Measurements from ENCODE around the gene ZNF438. TPM values are rescaled to one million over a fixed set of nuclear protein-coding genes. Genes with fewer than 3 reads are reported as not detected.

The ZNF438 gene
- total and polyA plus RNA-seq, 2 of the 13 experiments (the other 11 are each of a cell fraction or from before 2014, with no cell fraction given), result 0.75 to 0.83 TPM

DNA sequence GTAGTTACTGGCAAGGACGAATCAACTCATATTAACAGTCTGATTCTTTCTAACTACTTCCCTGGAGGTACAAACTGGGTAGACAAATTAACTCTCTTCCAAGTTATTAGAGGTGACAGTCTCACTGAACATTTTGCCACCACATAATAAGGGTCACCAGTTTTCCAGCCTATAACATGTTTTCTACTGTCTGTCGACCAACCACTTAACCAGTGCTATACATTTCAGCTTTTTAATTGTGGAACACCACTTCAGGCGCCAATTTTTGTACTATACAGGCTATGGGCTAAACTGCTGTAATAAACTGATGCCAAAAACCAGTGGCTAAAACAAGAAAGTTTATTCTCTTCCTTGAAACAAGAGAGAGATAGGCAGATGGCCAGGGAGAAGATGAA lies 13.3 kb downstream of the ZNF438 start:
- H3K27me3 ChIP-seq (ENCODE audit: control insufficient read depth in 1 of 2, insufficient read depth in 2 of 2, low read length in 2 of 2), result no peaks in the 10 kb centered on the region
- peaks cover 30% of the 10 kb centered on the region for H3K4me1 ChIP-seq (ENCODE audit: insufficient read depth, low read length)
- peak overlapping the region; percentile 48 for H3K4me2 ChIP-seq (ENCODE audit: low read depth, low read length)
- WGBS (ENCODE audit: low lambda C conversion rate), result 41% methylated on average over 3 of the region's 3 CpGs
- in situ Hi-C loops (cut with HindIII; ENCODE audit: extremely low pct_ligation_motif_present, low pct_unique_long_range_greater_than_20kb) (no loop called here), intact Hi-C loops (cut with micrococcal nuclease; ENCODE audit: unreplicated experiment) (no loop called here)
- CTCF ChIA-PET (ENCODE audit: low intra/inter-chr PET ratio, low total read pairs), result no interaction called here
- H3K9me3 ChIP-seq (ENCODE audit: low read length), result no peaks in the 10 kb centered on the region
- H3K79me2 ChIP-seq (ENCODE audit: insufficient read depth, low read length), result no peaks in the 10 kb centered on the region
- DNase-seq (ENCODE audit: low spot score) (no peak), ATAC-seq (no peak; the same call in 2 of the 3 replicates), FAIRE-seq (no peak)
- no peaks in the 10 kb centered on the region for H3K36me3 ChIP-seq (replicated peaks in 1 of 2; ENCODE audit: control insufficient read depth in 1 of 2, insufficient read depth in 2 of 2, low read length in 2 of 2)
- no TSS peak for BruUV-seq (replicated peaks)
- H3K27ac ChIP-seq (ENCODE audit: extremely low read length, insufficient read depth, low read length), result peak overlapping the region; percentile 65
- H3K9ac ChIP-seq (ENCODE audit: insufficient read depth, low read depth, low read length), result 0 out of 2 replicates have a peak overlapping the region, but pooled peaks have one; percentile 5
- TF ChIP-seq ZNF333 (CRISPR knock-in tag; IDR thresholded peaks at IDR 0.05; ENCODE audit: borderline replicate concordance) (peak; percentile 58; the same call in 1 of the 2 replicates), ZBTB38 (CRISPR knock-in tag; IDR thresholded peaks at IDR 0.05) (no peak)
- H4K20me1 ChIP-seq (ENCODE audit: insufficient read depth, low read length), result no peaks in the 10 kb centered on the region
- no peak overlapping the region; a peak in 1 of 6 replicates for H3K4me3 ChIP-seq (replicated peaks in 1 of 3; ENCODE audit: insufficient read depth in 1 of 3, low read depth in 2 of 3, low read length in 3 of 3)
- no peak overlapping the region for H2AFZ ChIP-seq (ENCODE audit: low read length)
- POLR2A ChIA-PET, result no interaction called here

DNA sequence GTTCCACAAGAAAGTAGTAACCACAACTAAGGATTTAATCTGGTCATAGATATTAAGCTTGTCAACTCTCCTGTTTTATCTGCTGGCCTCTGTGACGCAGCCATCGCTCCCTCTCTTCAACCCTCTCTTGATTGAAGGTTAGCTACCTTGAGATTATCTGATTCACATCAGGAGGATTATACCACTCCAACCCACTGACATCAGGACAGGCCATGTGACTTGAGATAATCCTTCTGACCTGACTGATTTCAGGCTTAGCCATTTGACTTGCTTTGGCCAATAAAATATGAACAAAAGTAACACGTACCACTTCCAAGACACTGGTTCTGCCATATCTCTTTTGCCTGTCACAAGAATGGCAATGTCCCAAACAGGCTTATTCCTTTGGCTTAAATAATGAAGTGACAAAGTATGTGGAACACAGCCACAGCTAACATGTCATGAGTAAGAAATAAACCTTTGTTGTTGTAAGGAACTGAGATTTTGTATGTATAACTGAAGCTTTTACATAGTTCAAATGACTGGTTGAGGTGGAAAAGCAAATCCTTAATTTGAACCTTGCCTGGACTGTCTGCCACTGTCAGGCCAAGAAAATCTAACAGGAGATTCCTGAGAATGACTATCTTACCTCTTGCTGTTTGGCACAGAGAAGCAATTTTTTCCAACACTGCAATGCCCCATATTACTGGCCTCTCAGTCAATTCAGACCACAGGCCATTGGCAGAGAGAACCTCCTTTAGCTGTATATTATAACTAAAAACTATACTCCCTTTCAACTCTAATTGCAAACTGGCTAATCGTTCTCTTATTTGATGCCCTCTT lies 13.9 kb downstream of the ZNF438 start:
- BruUV-seq (replicated peaks), result no TSS peak
- FAIRE-seq, result no peak
- CTCF ChIA-PET (ENCODE audit: low intra/inter-chr PET ratio, low total read pairs), result no interaction called here
- Histone ChIP-seq H2AFZ (ENCODE audit: low read length) (no peak overlapping the region), H3K27me3 (ENCODE audit: control insufficient read depth in 1 of 2, insufficient read depth in 2 of 2, low read length in 2 of 2) (no peaks in the 10 kb centered on the region), H3K4me3 (replicated peaks in 1 of 3; ENCODE audit: insufficient read depth in 1 of 3, low read depth in 2 of 3, low read length in 3 of 3) (no peak overlapping the region), H3K4me2 (ENCODE audit: low read depth, low read length) (peak overlapping the region; percentile 48), H3K9me3 (ENCODE audit: low read length) (no peaks in the 10 kb centered on the region), H3K4me1 (ENCODE audit: insufficient read depth, low read length) (peaks cover 30% of the 10 kb centered on the region), H3K36me3 (replicated peaks in 1 of 2; ENCODE audit: control insufficient read depth in 1 of 2, insufficient read depth in 2 of 2, low read length in 2 of 2) (no peaks in the 10 kb centered on the region), H3K9ac (ENCODE audit: insufficient read depth, low read depth, low read length) (no peak overlapping the region), H3K27ac (ENCODE audit: extremely low read length, insufficient read depth, low read length) (peak overlapping the region; percentile 65), H3K79me2 (ENCODE audit: insufficient read depth, low read length) (no peaks in the 10 kb centered on the region), H4K20me1 (ENCODE audit: insufficient read depth, low read length) (no peaks in the 10 kb centered on the region)
- POLR2A ChIA-PET, result no interaction called here
- intact Hi-C loops (cut with micrococcal nuclease; ENCODE audit: unreplicated experiment), result no loop called here
- in situ Hi-C loops (cut with HindIII; ENCODE audit: extremely low pct_ligation_motif_present, low pct_unique_long_range_greater_than_20kb), result no loop called here
- no peak for ATAC-seq
- WGBS (ENCODE audit: low lambda C conversion rate), result 87% methylated on average over 4 of the region's 4 CpGs
- TF ChIP-seq, protein P1, sequence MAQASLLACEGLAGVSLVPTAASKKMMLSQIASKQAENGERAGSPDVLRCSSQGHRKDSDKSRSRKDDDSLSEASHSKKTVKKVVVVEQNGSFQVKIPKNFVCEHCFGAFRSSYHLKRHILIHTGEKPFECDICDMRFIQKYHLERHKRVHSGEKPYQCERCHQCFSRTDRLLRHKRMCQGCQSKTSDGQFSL (CRISPR knock-in tag; IDR thresholded peaks at IDR 0.05), result no peak
- no peak for TF ChIP-seq CC2D1A (CRISPR knock-in tag; IDR thresholded peaks at IDR 0.05)
- TF ChIP-seq ZNF234 (CRISPR knock-in tag; conservative IDR thresholded peaks at IDR 0.05), result no peak
- no peak for TF ChIP-seq CHD4 (IDR thresholded peaks at IDR 0.05; ENCODE audit: borderline replicate concordance, low read length)
- no peak for DNase-seq (ENCODE audit: low spot score)

Measured in HepG2 (cell line).